GM18526 (cell line): Measurements from ENCODE around the gene GNB1L.

Source experiments
- POLR2A ChIP-seq: IDR thresholded peaks from 3 replicates; pipeline ENCODE4 v1.6.1; 2011; ENCODE audit not compliant: insufficient read length; ENCODE audit errors: extremely low read depth

GNB1L gene

GRCh38 chr22:19808873-19809478 lies 45.7 kb downstream of the GNB1L start:
- TF ChIP-seq POLR2A: no peak

- TF ChIP-seq POLR2A: no peak
These were observed 46.5 kb downstream of the GNB1L start for GRCh38 chr22:19807914-19808872.

DNA sequence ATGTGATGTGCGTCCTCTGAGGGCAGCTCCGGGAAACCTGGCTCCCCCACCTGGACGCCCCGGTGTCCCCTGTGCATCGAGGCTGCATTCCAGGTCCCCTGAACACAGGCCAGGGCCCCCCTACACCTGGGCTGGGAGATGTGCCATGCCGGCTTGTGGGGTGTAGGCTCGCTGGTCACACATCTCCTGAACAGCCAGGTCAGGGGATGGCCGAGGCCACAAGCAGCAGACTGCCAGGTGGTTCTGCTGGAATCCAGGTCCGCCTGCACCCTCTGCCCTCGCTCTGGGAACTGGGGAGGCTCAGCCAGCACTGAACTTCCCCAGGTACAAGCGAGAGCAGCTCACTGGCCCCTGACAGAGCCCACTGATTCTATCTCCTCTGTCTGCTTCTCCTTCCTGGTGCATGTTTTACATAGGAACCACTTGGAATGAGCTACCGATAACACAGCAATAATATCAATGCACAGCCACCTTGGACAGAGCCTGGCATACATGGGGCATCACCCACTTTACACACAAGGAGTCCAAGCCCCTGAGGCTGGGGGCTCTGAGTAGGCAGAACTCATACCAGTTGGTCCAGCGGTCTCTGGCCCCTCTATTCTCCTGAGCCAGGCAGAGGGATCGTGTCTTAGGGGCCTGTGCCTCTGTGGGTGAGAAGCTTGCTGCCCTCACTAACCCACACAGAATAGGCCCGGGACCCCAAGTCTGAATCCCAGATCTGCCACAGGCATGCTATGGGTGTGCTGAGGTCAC lies 47.3 kb downstream of the GNB1L start:
- TF ChIP-seq POLR2A: no peak

GRCh38 chr22:19806213-19807160 lies 48.2 kb downstream of the GNB1L start:
- TF ChIP-seq POLR2A: no peak

DNA sequence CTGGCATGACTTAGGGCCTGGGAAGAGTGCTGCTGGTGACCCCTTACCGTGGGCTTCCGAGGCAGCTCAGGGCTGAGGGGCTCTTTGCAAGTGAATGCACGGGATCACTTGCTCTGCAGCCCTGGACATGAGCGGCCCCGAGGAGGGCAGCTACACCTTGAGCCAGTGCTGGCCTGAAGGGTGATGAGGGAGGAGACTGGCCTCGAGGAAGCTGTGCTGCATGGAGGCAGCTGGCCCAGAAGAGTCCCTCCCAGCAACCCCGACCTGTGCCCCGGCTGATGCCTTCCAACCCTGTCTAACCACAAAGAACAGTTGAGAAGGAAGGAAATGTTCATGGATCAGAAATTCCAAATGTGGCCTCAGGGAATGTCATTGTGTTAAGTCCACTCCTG lies 48.9 kb downstream of the GNB1L start:
- TF ChIP-seq POLR2A: no peak

GRCh38 chr22:19803736-19804267 lies 50.9 kb downstream of the GNB1L start:
- TF ChIP-seq POLR2A: no peak

DNA sequence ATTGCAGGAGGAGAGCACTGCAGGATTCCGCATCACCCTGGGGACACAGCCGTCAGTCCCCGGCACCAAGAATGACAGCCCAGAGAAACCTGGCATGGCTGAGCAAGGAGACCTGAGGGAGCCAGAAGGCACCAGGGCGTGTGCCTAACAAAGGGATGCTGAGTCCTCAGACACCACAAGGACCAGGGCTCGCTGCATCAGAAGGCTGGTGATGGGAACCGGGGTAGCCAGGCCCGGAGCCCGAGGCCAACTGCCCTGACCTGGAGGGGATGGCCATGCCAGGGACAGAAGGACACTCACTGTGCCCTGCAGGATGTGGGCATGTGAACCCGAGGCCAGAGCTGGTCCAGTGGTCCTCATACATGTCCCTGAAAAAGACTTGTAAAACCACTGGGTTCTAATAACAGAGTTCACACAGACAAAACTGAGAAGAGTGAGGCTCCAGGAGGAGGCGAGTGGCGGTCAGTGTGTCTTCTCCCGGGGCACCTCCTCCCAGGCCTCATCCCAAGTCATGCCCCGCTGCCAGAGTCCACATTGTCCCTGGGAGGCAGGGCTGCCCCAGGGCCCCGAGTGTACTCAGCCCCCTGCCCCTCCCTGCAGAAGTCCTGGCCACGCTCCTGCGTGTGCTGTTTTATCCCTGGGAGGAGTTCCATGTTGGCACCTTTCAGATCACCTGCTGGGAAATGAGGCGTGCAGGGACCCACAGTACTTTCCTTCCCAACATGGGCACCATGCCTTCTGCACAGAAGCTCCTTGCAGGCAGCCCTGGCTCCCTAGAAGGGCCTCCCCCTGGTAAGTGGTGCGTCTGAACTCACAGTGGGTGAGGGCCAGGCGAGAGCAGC lies 51.6 kb downstream of the GNB1L start:
- no peak for TF ChIP-seq POLR2A

GRCh38 chr22:19802001-19802893 lies 52.4 kb downstream of the GNB1L start:
- no peak for TF ChIP-seq POLR2A

DNA sequence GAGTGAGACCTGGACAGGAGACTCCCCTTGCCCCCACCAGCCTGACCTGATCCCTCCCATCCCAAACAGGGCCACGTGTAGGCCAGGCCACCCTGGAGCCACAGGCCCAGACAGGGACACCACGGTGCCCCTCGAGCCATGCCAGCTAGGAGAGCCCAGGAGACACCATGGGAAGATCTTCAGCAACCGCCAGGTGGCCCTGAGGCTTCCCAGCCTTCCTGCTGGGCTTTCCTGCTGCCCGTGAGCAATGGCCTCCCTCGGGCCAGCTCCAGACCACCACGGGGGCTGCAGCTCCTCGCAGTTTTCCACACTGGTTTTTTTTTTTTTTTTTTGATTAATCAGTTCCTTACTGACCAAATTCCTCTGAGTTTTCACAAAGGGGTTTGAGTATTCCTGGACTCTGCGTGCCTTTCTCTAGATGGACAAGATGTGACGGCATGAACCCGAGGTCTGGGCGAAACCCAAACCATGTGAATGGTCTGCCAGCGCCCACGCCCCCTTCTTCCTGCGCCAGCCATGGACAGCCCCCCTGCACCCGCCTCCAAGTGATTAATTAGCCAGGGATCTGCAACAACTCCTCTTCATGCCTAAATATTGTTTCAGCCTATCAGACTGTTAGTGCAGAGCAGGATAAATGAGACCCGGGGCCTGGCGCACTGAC lies 53.2 kb downstream of the GNB1L start:
- no peak for TF ChIP-seq POLR2A

DNA sequence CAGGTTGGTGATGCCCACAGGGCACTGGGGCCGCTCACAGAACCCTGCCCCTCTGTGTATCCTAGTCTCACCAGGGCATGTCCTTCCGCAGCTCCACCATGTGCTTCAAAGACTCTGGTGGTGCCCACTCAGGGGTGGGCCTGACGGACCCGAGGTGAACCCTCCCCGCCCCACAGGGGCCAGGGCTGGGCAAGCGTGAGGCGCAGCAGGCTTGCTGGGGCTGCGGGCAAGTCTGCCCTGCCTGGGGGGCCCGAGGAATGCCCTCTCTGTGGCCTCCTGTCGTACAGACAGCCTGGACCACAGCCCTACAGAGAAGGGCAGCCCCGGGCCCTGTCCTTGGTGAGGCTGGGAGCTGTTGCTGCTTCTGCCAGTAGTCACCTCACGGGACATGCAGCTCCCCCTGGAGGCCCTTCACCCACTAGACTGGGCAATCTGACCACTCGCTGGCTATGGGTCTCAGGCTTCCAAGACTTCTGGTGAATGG lies 53.9 kb downstream of the GNB1L start:
- no peak for TF ChIP-seq POLR2A

DNA sequence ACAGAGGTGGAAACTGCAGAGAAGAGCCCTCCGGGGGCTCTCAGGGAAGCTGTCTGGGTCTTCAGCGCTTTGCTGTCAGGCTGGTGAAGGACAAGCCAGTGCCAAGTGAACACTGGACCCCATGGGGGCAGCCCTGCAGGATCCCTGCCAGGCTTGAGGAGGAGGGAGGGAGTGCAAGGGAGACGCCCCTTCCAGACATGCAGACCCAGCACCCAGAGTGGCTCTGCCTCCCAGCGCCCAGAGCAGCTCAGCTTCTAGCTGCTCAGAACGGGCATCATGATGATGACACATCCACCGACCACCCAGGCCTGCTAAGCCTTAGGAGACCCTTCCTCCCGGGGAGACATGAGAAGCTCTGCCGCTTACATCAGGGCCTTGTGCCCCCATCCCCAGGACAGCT lies 54.4 kb downstream of the GNB1L start:
- no peak for TF ChIP-seq POLR2A
